T-helper 17 cell (primary cell): Measurements from ENCODE around the gene MS4A6E. TPM values are rescaled to one million over a fixed set of nuclear protein-coding genes. Genes with fewer than 3 reads are reported as not detected.
"Not testable (repeated sequence)": the region's sequence is repeated elsewhere in the genome, so short reads cannot be mapped to it uniquely, and the experiment has no call there.

ENCODE experiments used
- ATAC-seq: fragments of 150-1000 bp; cut with Tn5 transposase; 2 replicates; pipeline ENCODE4 v1.10.0; 2021; ENCODE audit warnings: mild to moderate bottlenecking, moderate library complexity
- DNase-seq, 3 donors: peaks; one replicate each; pipeline versions ENCODE4 v3.0.0 to v3.0.0-alpha.2; 2020 to 2021
- H3K9me3 ChIP-seq: one replicate; pipeline ENCODE4 v1.7.0; 2013; ENCODE audit warnings: low read length, mild to moderate bottlenecking; ENCODE audit not compliant: control insufficient read depth, poor library complexity, severe bottlenecking
- H3K27ac Mint-ChIP-seq: one replicate; pipeline ENCODE4 v1.8.0; 2022; ENCODE audit warnings: mild to moderate bottlenecking, moderate library complexity, mixed read lengths
- H3K27me3 Mint-ChIP-seq: one replicate; pipeline ENCODE4 v1.8.0; 2022; ENCODE audit warnings: mixed read lengths
- H3K36me3 Mint-ChIP-seq: one replicate; pipeline ENCODE4 v1.8.0; 2022; ENCODE audit warnings: low read depth, mixed read lengths
- H3K4me1 Mint-ChIP-seq: one replicate; pipeline ENCODE4 v1.8.0; 2022; ENCODE audit warnings: mild to moderate bottlenecking, mixed read lengths
- H3K4me3 Mint-ChIP-seq: one replicate; pipeline ENCODE4 v1.8.0; 2022; ENCODE audit warnings: mild to moderate bottlenecking, moderate library complexity, mixed read lengths
- total RNA-seq, 4 donors: library from RNA in 2 of 4; stranded (reverse) in 2 of 4; gene quantifications; one replicate each; pipeline ENCODE4 v1.2.3 and lab custom pipeline; 2022 to 2026

MS4A6E gene
- total RNA-seq, 2 donors from 2014 or later = not detected

- H3K4me3 Mint-ChIP-seq = no peak overlapping the region
- no peaks in the 10 kb centered on the region for H3K9me3 ChIP-seq
- H3K27ac Mint-ChIP-seq = no peak overlapping the region
- H3K36me3 Mint-ChIP-seq = no peaks in the 10 kb centered on the region
- DNase-seq (no peak), ATAC-seq (no peak)
- peaks cover 64% of the 10 kb centered on the region for H3K27me3 Mint-ChIP-seq
- H3K4me1 Mint-ChIP-seq = no peaks in the 10 kb centered on the region
Observed at GRCh38 chr11:60345489-60345888, 18.4 kb downstream of the MS4A6E start.

GRCh38 chr11:60347084-60347797 is 20.2 kb downstream of the MS4A6E start:
- DNase-seq (no peak), ATAC-seq (no peak)
- H3K4me3 Mint-ChIP-seq = no peak overlapping the region
- no peaks in the 10 kb centered on the region for H3K4me1 Mint-ChIP-seq
- no peaks in the 10 kb centered on the region for H3K9me3 ChIP-seq
- H3K27me3 Mint-ChIP-seq = peaks cover 58% of the 10 kb centered on the region
- H3K36me3 Mint-ChIP-seq = no peaks in the 10 kb centered on the region
- H3K27ac Mint-ChIP-seq = no peak overlapping the region

- ATAC-seq (no peak), DNase-seq (no peak)
- no peaks in the 10 kb centered on the region for H3K9me3 ChIP-seq
- Mint-ChIP-seq H3K4me3 (no peak overlapping the region), H3K27ac (no peak overlapping the region), H3K36me3 (peaks cover 2% of the 10 kb centered on the region), H3K4me1 (no peaks in the 10 kb centered on the region), H3K27me3 (peaks cover 54% of the 10 kb centered on the region)
Observed at GRCh38 chr11:60348116-60348515, 21.1 kb downstream of the MS4A6E start.

- H3K27me3 Mint-ChIP-seq = peaks cover 50% of the 10 kb centered on the region
- no peak overlapping the region for H3K27ac Mint-ChIP-seq
- no peak overlapping the region for H3K4me3 Mint-ChIP-seq
- H3K4me1 Mint-ChIP-seq = no peaks in the 10 kb centered on the region
- no peak for DNase-seq
- peaks cover 2% of the 10 kb centered on the region for H3K36me3 Mint-ChIP-seq
- ATAC-seq = no peak
- no peaks in the 10 kb centered on the region for H3K9me3 ChIP-seq
Observed at GRCh38 chr11:60349990-60350389, 22.9 kb downstream of the MS4A6E start.

- peaks cover 44% of the 10 kb centered on the region for H3K27me3 Mint-ChIP-seq
- H3K27ac Mint-ChIP-seq = no peak overlapping the region
- DNase-seq (no peak), ATAC-seq (no peak)
- H3K36me3 Mint-ChIP-seq = peaks cover 2% of the 10 kb centered on the region
- H3K9me3 ChIP-seq = no peaks in the 10 kb centered on the region
- no peak overlapping the region for H3K4me3 Mint-ChIP-seq
- H3K4me1 Mint-ChIP-seq = peaks cover 3% of the 10 kb centered on the region
Observed at GRCh38 chr11:60357771-60358170, 30.7 kb downstream of the MS4A6E start.

- Mint-ChIP-seq H3K27ac (no peak overlapping the region), H3K27me3 (peaks cover 54% of the 10 kb centered on the region), H3K36me3 (no peaks in the 10 kb centered on the region), H3K4me1 (peaks cover 5% of the 10 kb centered on the region), H3K4me3 (no peak overlapping the region)
- no peaks in the 10 kb centered on the region for H3K9me3 ChIP-seq
- ATAC-seq (no peak), DNase-seq (no peak)
Observed at GRCh38 chr11:60360621-60361020, 33.6 kb downstream of the MS4A6E start.

- no peaks in the 10 kb centered on the region for H3K36me3 Mint-ChIP-seq
- H3K27ac Mint-ChIP-seq = no peak overlapping the region
- DNase-seq (no peak), ATAC-seq (no peak)
- no peak overlapping the region for H3K4me3 Mint-ChIP-seq
- peaks cover 5% of the 10 kb centered on the region for H3K4me1 Mint-ChIP-seq
- H3K27me3 Mint-ChIP-seq = peaks cover 46% of the 10 kb centered on the region
- no peaks in the 10 kb centered on the region for H3K9me3 ChIP-seq
Observed at GRCh38 chr11:60362241-60362640, 35.2 kb downstream of the MS4A6E start.

GRCh38 chr11:60363542-60364470 is 36.8 kb downstream of the MS4A6E start:
- H3K36me3 Mint-ChIP-seq = no peaks in the 10 kb centered on the region
- no peaks in the 10 kb centered on the region for H3K9me3 ChIP-seq
- ATAC-seq (peak; percentile 74), DNase-seq (peak; percentile 15 to 48 (median 18))
- peak overlapping the region; percentile 41 for H3K27ac Mint-ChIP-seq
- peaks cover 2% of the 10 kb centered on the region for H3K4me1 Mint-ChIP-seq
- peak overlapping the region; percentile 67 for H3K4me3 Mint-ChIP-seq
- peaks cover 51% of the 10 kb centered on the region for H3K27me3 Mint-ChIP-seq

- H3K27me3 Mint-ChIP-seq = peaks cover 66% of the 10 kb centered on the region
- H3K36me3 Mint-ChIP-seq, ATAC-seq, H3K4me1 Mint-ChIP-seq, DNase-seq, H3K9me3 ChIP-seq, H3K27ac Mint-ChIP-seq, H3K4me3 Mint-ChIP-seq: not testable (repeated sequence)
Observed at GRCh38 chr11:60366262-60366904, 39.3 kb downstream of the MS4A6E start.

- DNase-seq (no peak), ATAC-seq (peak; percentile 37)
- no peaks in the 10 kb centered on the region for H3K36me3 Mint-ChIP-seq
- H3K9me3 ChIP-seq = no peaks in the 10 kb centered on the region
- H3K4me1 Mint-ChIP-seq = peaks cover 2% of the 10 kb centered on the region
- H3K27me3 Mint-ChIP-seq = peaks cover 68% of the 10 kb centered on the region
- no peak overlapping the region for H3K27ac Mint-ChIP-seq
- no peak overlapping the region for H3K4me3 Mint-ChIP-seq
Observed at GRCh38 chr11:60367009-60367408, 40.0 kb downstream of the MS4A6E start.

GRCh38 chr11:60367896-60368295 is 40.8 kb downstream of the MS4A6E start:
- no peak overlapping the region for H3K27ac Mint-ChIP-seq
- DNase-seq = no peak
- H3K36me3 Mint-ChIP-seq = no peaks in the 10 kb centered on the region
- H3K4me3 Mint-ChIP-seq = no peak overlapping the region
- ATAC-seq = no peak
- H3K9me3 ChIP-seq = no peaks in the 10 kb centered on the region
- H3K27me3 Mint-ChIP-seq = peaks cover 74% of the 10 kb centered on the region
- H3K4me1 Mint-ChIP-seq = peaks cover 2% of the 10 kb centered on the region

- H3K4me1 Mint-ChIP-seq = no peaks in the 10 kb centered on the region
- no peaks in the 10 kb centered on the region for H3K36me3 Mint-ChIP-seq
- no peaks in the 10 kb centered on the region for H3K9me3 ChIP-seq
- no peak overlapping the region for H3K27ac Mint-ChIP-seq
- H3K27me3 Mint-ChIP-seq = peaks cover 65% of the 10 kb centered on the region
- ATAC-seq = no peak
- no peak overlapping the region for H3K4me3 Mint-ChIP-seq
- DNase-seq = no peak
Observed at GRCh38 chr11:60370252-60370810, 43.3 kb downstream of the MS4A6E start.

- DNase-seq (no peak), ATAC-seq (no peak)
- Mint-ChIP-seq H3K27me3 (peaks cover 69% of the 10 kb centered on the region), H3K4me3 (no peak overlapping the region), H3K36me3 (no peaks in the 10 kb centered on the region), H3K27ac (no peak overlapping the region), H3K4me1 (no peaks in the 10 kb centered on the region)
- no peaks in the 10 kb centered on the region for H3K9me3 ChIP-seq
Observed at GRCh38 chr11:60370811-60371298, 43.8 kb downstream of the MS4A6E start.
